ENCODE data around the gene TFDP1.

The TFDP1 gene

GRCh38 chr13:113567681-113568080 is 16.9 kb upstream of the TFDP1 start:
- TF ChIP-seq CTCF (IDR thresholded peaks at IDR 0.05; ENCODE audit: low read length): no peak
- no peak for TF ChIP-seq EZH2 (IDR thresholded peaks at IDR 0.05; ENCODE audit: borderline replicate concordance, low read length)
- Histone ChIP-seq H3K79me2 (ENCODE audit: insufficient read depth, low read length) (no peaks in the 10 kb centered on the region), H3K9me3 (ENCODE audit: low read length) (0 out of 2 replicates have a peak, but pooled peaks cover 2% of the 10 kb centered on the region), H3K9me2 (ENCODE audit: low read depth, low read length) (no peaks in the 10 kb centered on the region), H3K9ac (ENCODE audit: low read length) (no peak overlapping the region), H3K4me2 (ENCODE audit: low read length) (no peak overlapping the region), H3K4me3 (ENCODE audit: low read depth, low read length, poor library complexity, severe bottlenecking) (no peak overlapping the region), H3F3A (ENCODE audit: insufficient read depth, low read length) (no peaks in the 10 kb centered on the region), H3K27ac (ENCODE audit: low read depth, low read length, poor library complexity, severe bottlenecking) (no peak overlapping the region), H4K20me1 (ENCODE audit: insufficient read depth, low read length) (no peaks in the 10 kb centered on the region), H3K4me1 (ENCODE audit: insufficient read depth, low read length, severe bottlenecking) (no peaks in the 10 kb centered on the region), H2AFZ (ENCODE audit: low read length) (no peak overlapping the region), H3K27me3 (ENCODE audit: insufficient read depth, low read length) (peaks cover 6% of the 10 kb centered on the region; the same call in 1 of the 2 replicates), H3K36me3 (ENCODE audit: insufficient read depth, low read length) (no peaks in the 10 kb centered on the region; the same call in 1 of the 2 replicates)

- Histone ChIP-seq H3K9me3 (ENCODE audit: low read length) (peaks cover 14% of the 10 kb centered on the region; the same call in 1 of the 2 replicates), H3K27ac (ENCODE audit: low read depth, low read length, poor library complexity, severe bottlenecking) (no peak overlapping the region), H3K79me2 (ENCODE audit: insufficient read depth, low read length) (no peaks in the 10 kb centered on the region), H3F3A (ENCODE audit: insufficient read depth, low read length) (no peaks in the 10 kb centered on the region), H3K27me3 (ENCODE audit: insufficient read depth, low read length) (peaks cover 10% of the 10 kb centered on the region; the same call in 1 of the 2 replicates), H3K4me3 (ENCODE audit: low read depth, low read length, poor library complexity, severe bottlenecking) (no peak overlapping the region), H3K9me2 (ENCODE audit: low read depth, low read length) (no peaks in the 10 kb centered on the region), H3K9ac (ENCODE audit: low read length) (no peak overlapping the region), H3K36me3 (ENCODE audit: insufficient read depth, low read length) (no peaks in the 10 kb centered on the region; the same call in 1 of the 2 replicates), H3K4me1 (ENCODE audit: insufficient read depth, low read length, severe bottlenecking) (no peaks in the 10 kb centered on the region), H4K20me1 (ENCODE audit: insufficient read depth, low read length) (no peaks in the 10 kb centered on the region), H3K4me2 (ENCODE audit: low read length) (no peak overlapping the region), H2AFZ (ENCODE audit: low read length) (no peak overlapping the region)
- TF ChIP-seq EZH2 (IDR thresholded peaks at IDR 0.05; ENCODE audit: borderline replicate concordance, low read length) (no peak), CTCF (IDR thresholded peaks at IDR 0.05; ENCODE audit: low read length) (no peak)
Observed at GRCh38 chr13:113573065-113573464, 11.5 kb upstream of the TFDP1 start.

DNA sequence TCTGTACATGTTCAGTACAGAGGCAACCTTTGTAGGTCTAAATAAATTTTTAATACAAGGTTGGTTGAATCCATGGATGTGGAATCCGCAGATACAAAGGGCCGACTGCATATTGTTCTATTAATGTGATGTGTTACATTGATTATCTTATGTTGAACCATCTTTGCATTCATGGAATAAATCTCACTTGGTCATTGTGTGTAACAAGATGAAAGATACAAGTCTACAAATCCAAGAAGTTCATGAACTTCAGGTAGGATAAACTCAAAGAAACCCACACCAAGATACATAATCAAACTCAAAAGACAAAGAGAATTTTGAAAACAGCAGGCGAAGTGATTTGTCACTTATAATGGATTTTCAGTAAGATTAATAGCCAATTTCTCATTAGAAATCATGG is 8.0 kb upstream of the TFDP1 start:
- Histone ChIP-seq H3K27me3 (ENCODE audit: insufficient read depth, low read length) (peaks cover 4% of the 10 kb centered on the region; the same call in 1 of the 2 replicates), H3K9me2 (ENCODE audit: low read depth, low read length) (no peaks in the 10 kb centered on the region), H3K4me2 (ENCODE audit: low read length) (no peak overlapping the region), H3K9me3 (ENCODE audit: low read length) (peaks cover 11% of the 10 kb centered on the region; the same call in 1 of the 2 replicates), H3K36me3 (ENCODE audit: insufficient read depth, low read length) (no peaks in the 10 kb centered on the region), H3K4me3 (ENCODE audit: low read depth, low read length, poor library complexity, severe bottlenecking) (no peak overlapping the region), H4K20me1 (ENCODE audit: insufficient read depth, low read length) (no peaks in the 10 kb centered on the region), H3F3A (ENCODE audit: insufficient read depth, low read length) (no peaks in the 10 kb centered on the region), H3K27ac (ENCODE audit: low read depth, low read length, poor library complexity, severe bottlenecking) (no peak overlapping the region), H3K79me2 (ENCODE audit: insufficient read depth, low read length) (no peaks in the 10 kb centered on the region), H2AFZ (ENCODE audit: low read length) (no peak overlapping the region), H3K4me1 (ENCODE audit: insufficient read depth, low read length, severe bottlenecking) (no peaks in the 10 kb centered on the region), H3K9ac (ENCODE audit: low read length) (no peak overlapping the region)
- TF ChIP-seq EZH2 (IDR thresholded peaks at IDR 0.05; ENCODE audit: borderline replicate concordance, low read length): no peak
- TF ChIP-seq CTCF (IDR thresholded peaks at IDR 0.05; ENCODE audit: low read length): no peak
